ENCODE data around the gene SMAD3.

Gene SMAD3

GRCh38 chr15:67097930-67098740, 32.7 kb downstream of the SMAD3 start:
- H3K4me3 ChIP-seq (replicated peaks; ENCODE audit: insufficient read depth, low read length): no peak overlapping the region
- peak in 1 of 2 experiments; percentile 60 for DNase-seq (ENCODE audit: low read depth in 1 of 2, low spot score in 1 of 2)
- no peaks in the 10 kb centered on the region for H3K27me3 ChIP-seq (ENCODE audit: insufficient read depth, poor library complexity, severe bottlenecking)
- H3K27ac ChIP-seq (replicated peaks): peak overlapping the region; percentile 50
- TF ChIP-seq CTCF (IDR thresholded peaks at IDR 0.05; ENCODE audit: insufficient read depth, low read length): no peak
- peak; percentile 25; the same call in 1 of the 2 replicates for TF ChIP-seq POLR2AphosphoS5 (IDR thresholded peaks at IDR 0.05; ENCODE audit: low read depth)

GRCh38 chr15:67098768-67099282, 33.4 kb downstream of the SMAD3 start:
- no peaks in the 10 kb centered on the region for H3K27me3 ChIP-seq (ENCODE audit: insufficient read depth, poor library complexity, severe bottlenecking)
- no peak for TF ChIP-seq REST (IDR thresholded peaks at IDR 0.05; ENCODE audit: insufficient replicate concordance, low read depth)
- no peak for TF ChIP-seq POLR2AphosphoS5 (IDR thresholded peaks at IDR 0.05; ENCODE audit: low read depth)
- TF ChIP-seq GABPA (IDR thresholded peaks at IDR 0.05; ENCODE audit: low read depth): no peak
- TF ChIP-seq CTCF (IDR thresholded peaks at IDR 0.05; ENCODE audit: insufficient read depth, low read length): no peak
- no peak for TF ChIP-seq SPI1 (IDR thresholded peaks at IDR 0.05; ENCODE audit: borderline replicate concordance, low read depth)
- DNase-seq (ENCODE audit: low read depth in 1 of 2, low spot score in 1 of 2): no peak
- peak overlapping the region; percentile 50 for H3K27ac ChIP-seq (replicated peaks)
- no peak overlapping the region for H3K4me3 ChIP-seq (replicated peaks; ENCODE audit: insufficient read depth, low read length)

GRCh38 chr15:67100124-67100791, 34.9 kb downstream of the SMAD3 start:
- H3K27me3 ChIP-seq (ENCODE audit: insufficient read depth, poor library complexity, severe bottlenecking): no peaks in the 10 kb centered on the region
- H3K27ac ChIP-seq (replicated peaks): peak overlapping the region; percentile 35; the same call in 1 of the 2 replicates
- TF ChIP-seq POLR2AphosphoS5 (IDR thresholded peaks at IDR 0.05; ENCODE audit: low read depth) (no peak), REST (IDR thresholded peaks at IDR 0.05; ENCODE audit: insufficient replicate concordance, low read depth) (no peak), CTCF (IDR thresholded peaks at IDR 0.05; ENCODE audit: insufficient read depth, low read length) (no peak), SPI1 (IDR thresholded peaks at IDR 0.05; ENCODE audit: borderline replicate concordance, low read depth) (no peak), GABPA (IDR thresholded peaks at IDR 0.05; ENCODE audit: low read depth) (no peak)
- no peak for DNase-seq (ENCODE audit: low read depth in 1 of 2, low spot score in 1 of 2)
- no peak overlapping the region for H3K4me3 ChIP-seq (replicated peaks; ENCODE audit: insufficient read depth, low read length)
